GM12865 (cell line): ENCODE results near the gene TMSB4X.

ENCODE experiments used
- DNase-seq: peaks from one replicate; pipeline ENCODE4 v3.0.0; 2010; ENCODE audit warnings: low read depth
- H3K4me3 ChIP-seq: 2 replicates; pipeline ENCODE4 v1.5.1; 2011; ENCODE audit warnings: mild to moderate bottlenecking, low read depth, low read length, control low read depth
- TF ChIP-seq, protein P1 (sequence below): IDR thresholded peaks from 2 replicates; pipeline ENCODE4 v1.5.1; 2011; ENCODE audit warnings: low read length, control low read depth, low read depth, inconsistent platforms; ENCODE audit not compliant: insufficient read depth; ENCODE audit errors: missing control alignments

Gene TMSB4X

DNA sequence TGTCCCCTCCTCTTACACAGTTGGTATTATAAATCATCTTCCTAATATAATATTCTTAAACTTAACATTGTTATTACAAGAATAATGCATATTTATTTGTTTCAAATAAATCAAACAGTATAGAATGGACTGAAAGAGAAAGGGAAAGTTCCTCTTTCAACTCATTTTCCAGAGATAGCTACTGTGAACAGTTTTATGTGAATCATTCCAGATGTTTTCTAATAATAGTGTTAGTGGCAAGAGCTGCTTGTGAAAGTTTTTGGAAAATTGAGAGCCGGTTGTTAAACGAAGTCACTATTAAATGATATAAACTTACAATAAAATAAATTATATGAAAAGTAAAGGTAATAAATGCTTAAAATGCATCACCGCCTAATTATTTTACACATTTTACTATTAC, 14.6 kb downstream of the TMSB4X start:
- H3K4me3 ChIP-seq, result no peak overlapping the region
- DNase-seq, result no peak
- TF ChIP-seq, protein P1, sequence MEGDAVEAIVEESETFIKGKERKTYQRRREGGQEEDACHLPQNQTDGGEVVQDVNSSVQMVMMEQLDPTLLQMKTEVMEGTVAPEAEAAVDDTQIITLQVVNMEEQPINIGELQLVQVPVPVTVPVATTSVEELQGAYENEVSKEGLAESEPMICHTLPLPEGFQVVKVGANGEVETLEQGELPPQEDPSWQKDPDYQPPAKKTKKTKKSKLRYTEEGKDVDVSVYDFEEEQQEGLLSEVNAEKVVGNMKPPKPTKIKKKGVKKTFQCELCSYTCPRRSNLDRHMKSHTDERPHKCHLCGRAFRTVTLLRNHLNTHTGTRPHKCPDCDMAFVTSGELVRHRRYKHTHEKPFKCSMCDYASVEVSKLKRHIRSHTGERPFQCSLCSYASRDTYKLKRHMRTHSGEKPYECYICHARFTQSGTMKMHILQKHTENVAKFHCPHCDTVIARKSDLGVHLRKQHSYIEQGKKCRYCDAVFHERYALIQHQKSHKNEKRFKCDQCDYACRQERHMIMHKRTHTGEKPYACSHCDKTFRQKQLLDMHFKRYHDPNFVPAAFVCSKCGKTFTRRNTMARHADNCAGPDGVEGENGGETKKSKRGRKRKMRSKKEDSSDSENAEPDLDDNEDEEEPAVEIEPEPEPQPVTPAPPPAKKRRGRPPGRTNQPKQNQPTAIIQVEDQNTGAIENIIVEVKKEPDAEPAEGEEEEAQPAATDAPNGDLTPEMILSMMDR, result no peak

DNA sequence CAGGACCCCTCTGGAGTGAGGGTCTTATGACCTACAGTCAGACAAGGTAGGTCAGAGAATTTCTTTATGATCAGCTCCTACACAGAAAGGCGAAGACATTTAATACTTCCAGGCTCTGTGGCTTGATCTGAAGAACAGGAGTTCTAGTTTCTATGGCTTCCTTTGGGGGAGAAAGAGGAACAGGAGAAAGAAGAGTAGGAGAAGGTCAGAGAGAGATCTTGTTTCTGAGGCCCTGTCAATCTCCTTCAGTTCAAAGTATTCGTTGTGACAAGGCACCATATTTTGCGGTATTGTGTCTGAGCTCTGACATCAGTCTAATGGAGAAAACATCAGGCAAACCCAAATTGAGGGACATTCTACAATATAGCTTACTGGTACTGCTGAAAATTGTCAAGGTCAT, 16.7 kb downstream of the TMSB4X start:
- DNase-seq, result no peak
- TF ChIP-seq, protein P1, result no peak
- no peak overlapping the region for H3K4me3 ChIP-seq

DNA sequence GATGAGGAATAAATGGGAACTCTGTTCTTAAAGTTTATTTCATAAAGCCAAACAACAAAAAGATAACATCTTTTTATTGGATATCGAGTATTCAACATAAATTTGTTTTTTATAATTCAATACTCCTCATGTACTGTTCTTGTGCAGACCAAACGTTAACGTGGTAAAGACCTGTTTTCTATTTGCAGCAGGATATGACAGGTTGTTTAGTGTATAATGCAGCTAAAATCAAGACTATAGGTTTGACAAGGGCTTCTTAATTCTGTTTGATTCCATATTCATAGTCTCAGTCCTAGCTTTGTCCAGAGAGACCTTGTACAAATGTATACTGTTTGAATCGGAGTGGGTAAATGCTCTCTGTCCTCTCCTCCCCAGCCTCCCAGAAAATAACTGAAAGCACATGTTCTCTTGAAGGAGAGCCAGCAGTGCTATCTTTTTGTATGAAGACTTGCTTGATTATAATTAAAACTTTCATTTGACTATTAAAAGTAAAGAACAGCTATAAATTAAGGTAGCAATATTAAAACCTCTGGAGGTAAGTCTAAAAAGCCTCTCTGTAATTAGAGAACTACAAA, 17.7 kb downstream of the TMSB4X start:
- DNase-seq, result no peak
- TF ChIP-seq, protein P1, result no peak
- no peak overlapping the region for H3K4me3 ChIP-seq

DNA sequence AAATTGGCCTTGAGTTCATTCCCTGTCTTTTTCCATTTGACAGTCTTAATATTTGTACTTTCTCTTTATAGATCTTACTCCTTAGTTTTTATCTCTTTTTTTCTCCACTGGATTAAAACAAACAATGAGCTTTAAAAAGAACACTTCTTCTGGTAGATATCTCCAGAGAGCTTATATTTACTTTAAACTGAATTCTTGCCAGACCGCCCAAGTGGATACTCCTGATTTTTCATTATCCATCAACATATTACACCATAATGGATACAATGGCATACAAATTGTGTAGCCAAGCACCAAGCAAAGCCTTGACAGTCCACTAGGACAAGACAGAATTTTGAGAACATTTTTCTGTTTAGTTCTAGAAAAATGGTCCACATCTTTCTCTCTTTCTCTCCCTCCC, 18.9 kb downstream of the TMSB4X start:
- H3K4me3 ChIP-seq, result no peak overlapping the region
- TF ChIP-seq, protein P1, result no peak
- no peak for DNase-seq

DNA sequence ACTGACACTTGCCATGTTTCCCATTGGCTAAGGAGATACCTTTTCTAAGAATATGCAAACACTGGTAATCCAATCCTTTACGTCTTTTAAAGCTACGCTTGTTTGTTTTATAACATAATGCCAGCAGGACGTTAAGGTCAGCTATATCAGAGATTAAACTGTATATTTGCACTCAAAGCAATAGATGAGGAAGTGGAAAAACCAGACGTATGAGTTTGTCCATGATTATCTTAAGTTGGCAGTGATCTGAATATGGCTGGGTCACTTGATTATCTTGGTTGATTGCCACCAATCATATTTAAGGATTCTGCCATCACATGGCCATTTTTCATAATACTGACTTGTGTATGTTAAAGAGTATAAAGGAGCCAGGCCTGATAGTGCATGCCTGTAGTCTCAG, 19.4 kb downstream of the TMSB4X start:
- TF ChIP-seq, protein P1, result no peak
- no peak for DNase-seq
- no peak overlapping the region for H3K4me3 ChIP-seq

GRCh38 chrX:12996934-12997435, 22.1 kb downstream of the TMSB4X start:
- H3K4me3 ChIP-seq, result no peak overlapping the region
- DNase-seq, result no peak
- TF ChIP-seq, protein P1, result no peak
